NCI-H2196 treated with DMSO at 0.1 percent for 48 hours (cell line): Measurements from ENCODE around the gene SETD6.
"Not testable (repeated sequence)": the region's sequence is repeated elsewhere in the genome, so short reads cannot be mapped to it uniquely, and the experiment has no call there.

Source experiments
- DNase-seq: peaks from one replicate; lab custom pipeline; 2025; ENCODE audit not compliant: unreplicated experiment; lab: John Stamatoyannopoulos, UW

Gene SETD6

GRCh38 chr16:58537124-58537906 is 22.0 kb downstream of the SETD6 start:
- no peak for DNase-seq

DNA sequence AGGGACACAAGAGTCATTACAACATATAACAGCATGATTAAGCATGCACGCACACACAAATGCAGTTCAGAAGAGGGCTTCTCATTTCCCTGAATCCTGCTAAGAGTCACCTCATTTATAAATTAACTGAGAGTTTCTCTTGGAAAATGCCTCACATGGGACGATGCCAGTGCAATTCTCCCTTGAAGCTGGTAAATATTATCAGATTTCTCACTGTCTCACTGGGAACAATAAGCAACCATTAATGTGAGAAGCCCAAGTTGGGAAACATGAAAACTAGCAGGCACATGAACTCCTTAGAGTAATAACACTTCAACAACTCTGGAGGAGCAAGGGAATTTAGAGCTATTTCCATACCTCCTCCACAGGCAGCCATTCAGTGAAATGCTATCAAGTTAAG is 26.4 kb downstream of the SETD6 start:
- DNase-seq = no peak

DNA sequence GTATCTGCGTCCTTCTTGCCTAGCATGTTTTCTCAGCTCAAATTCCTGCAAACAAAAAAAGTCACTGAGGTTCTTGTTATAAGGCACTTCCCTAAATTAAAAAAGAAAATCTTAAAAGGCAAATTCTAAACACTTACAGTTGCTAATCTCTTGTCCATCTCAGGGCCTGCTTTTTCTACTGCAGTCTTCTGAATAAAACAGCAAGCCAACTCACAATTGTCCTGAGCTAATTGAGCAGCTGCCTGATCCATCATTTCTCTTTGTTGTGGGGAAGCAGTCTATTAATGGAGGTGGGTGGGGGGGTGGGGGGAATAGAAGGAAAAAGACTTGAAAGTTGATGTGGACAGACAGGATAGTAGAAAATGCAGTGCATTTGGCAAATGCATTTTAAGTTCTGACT is 27.0 kb downstream of the SETD6 start:
- no peak for DNase-seq

- no peak for DNase-seq
Observed at GRCh38 chr16:58543685-58544084, 28.4 kb downstream of the SETD6 start.

DNA sequence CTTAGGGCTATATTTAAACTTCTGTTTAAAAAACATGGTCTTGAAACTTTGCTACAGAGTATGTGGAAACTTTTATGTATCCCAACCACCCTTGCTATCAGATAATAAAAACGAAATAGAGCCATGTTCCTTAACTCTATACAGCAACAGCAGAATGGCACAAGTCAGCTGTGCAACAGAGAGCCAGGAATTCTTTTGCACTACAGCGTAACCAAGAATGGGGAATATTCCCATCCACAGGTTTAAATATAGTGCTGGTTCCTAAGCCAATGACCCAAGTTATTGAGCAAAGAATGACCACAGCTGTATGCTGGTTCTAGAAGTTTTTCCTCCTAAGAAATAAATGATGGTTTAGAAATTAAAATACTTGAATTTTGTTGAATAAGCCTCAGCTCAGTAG is 33.1 kb downstream of the SETD6 start:
- no peak for DNase-seq

GRCh38 chr16:58551496-58551895 is 36.2 kb downstream of the SETD6 start:
- no peak for DNase-seq

- no peak for DNase-seq
Observed at GRCh38 chr16:58556678-58557077, 41.4 kb downstream of the SETD6 start.

DNA sequence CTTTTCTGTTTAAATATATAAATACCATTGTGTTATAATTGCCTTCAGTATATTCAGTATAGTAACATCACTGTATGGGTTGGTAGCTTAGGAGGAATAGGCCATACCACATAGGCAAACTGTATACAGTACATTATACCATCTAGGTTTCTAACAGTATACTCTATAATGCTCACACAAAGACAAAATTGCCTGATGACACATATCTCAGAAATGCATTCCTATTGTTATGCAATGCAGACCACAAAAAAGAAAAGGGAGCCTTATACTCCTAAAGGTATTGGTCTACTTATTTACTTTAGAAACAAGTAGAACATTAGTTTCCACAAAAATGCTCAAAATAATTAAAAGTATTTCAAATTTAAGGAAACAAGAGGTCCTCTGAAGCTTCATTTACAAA is 47.9 kb downstream of the SETD6 start:
- no peak for DNase-seq

DNA sequence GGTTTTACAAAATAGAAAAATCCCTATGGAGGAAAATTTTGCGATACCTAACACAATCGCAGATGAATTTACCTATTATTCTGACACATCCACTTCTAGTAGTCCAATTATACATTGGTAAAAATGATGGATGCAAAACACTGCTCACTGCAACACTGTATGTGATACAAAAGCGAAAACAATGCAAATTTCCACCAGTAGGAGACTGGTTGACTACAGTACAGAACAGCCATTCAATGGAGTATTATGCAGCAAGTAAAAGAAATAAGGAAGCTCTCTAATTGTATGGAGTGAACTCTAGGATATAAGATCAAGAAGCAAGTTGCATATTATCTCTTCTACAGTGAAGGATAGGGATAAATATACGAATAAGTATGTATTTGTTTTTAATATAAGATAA is 48.5 kb downstream of the SETD6 start:
- no peak for DNase-seq

- not testable (repeated sequence) for DNase-seq
Observed at GRCh38 chr16:58565697-58566096, 50.4 kb downstream of the SETD6 start.
